ENCODE data around the gene PRCP. TPM values are rescaled to one million over a fixed set of nuclear protein-coding genes. Genes with fewer than 3 reads are reported as not detected.
A peak's percentile ranks its signal among the peaks of the same experiment; 100 is the strongest.

The PRCP gene
- polyA plus RNA-seq, 1 of the 3 experiments (the other 2 are of a cell fraction), result 65.0 TPM

DNA sequence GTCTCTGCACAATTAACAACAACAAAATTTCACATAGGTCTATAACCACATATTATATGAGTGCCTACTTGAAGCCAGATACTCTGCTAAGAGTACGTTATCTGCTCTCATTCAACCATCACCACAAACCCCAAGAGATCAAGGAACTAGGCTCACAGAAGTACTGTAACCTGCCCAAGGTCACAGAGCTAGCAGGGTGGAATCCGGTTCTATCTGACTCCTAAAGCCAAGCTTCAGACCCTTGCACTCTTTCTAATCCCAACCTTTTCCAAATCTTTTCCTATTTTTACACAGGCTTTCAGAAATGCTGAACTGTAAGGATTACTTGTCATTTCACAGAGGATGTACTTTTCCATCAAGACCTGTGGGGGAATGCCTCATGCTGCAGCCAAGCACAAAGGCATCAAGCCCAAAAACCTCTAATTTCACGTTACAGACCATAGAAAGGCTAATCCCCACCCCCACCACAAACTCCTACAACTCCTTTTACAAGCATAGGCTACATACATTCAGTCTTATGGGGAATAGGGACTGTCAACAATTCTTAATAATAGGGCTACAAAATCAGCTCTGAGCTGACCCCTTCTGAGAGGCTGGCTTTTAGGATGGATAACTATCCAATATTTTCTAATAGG, 927 bp downstream of the PRCP start:
- Histone ChIP-seq H3K4me1 (ENCODE audit: control insufficient read depth in 1 of 2, insufficient read depth in 2 of 2, low read depth in 1 of 2, low read length in 1 of 2) (peaks cover 0 to 24% of the 10 kb centered on the region in 2 experiments; a peak in 3 of 4 replicates), H3K4me2 (peak overlapping the region; percentile 87), H3K4me3 (ENCODE audit: low read depth in 2 of 2, low read length in 1 of 2) (peak overlapping the region; percentile 78 to 90), H3K27ac (ENCODE audit: low read depth in 2 of 2, low read length in 1 of 2) (no peak overlapping the region; a peak in 1 of 4 replicates), H3K9me2 (no peaks in the 10 kb centered on the region), H2AFZ (ENCODE audit: low read depth) (peak overlapping the region; percentile 87), H3K9ac (peak overlapping the region; percentile 81), H3K79me2 (ENCODE audit: insufficient read depth) (peaks cover 38% of the 10 kb centered on the region), H3F3A (replicated peaks; ENCODE audit: insufficient read depth) (no peaks in the 10 kb centered on the region), H3K9me3 (no peaks in the 10 kb centered on the region), H3K36me3 (replicated peaks in 1 of 2; ENCODE audit: control insufficient read depth in 1 of 2, insufficient read depth in 2 of 2, low read length in 1 of 2) (no peaks in the 10 kb centered on the region), H3K27me3 (ENCODE audit: insufficient read depth) (no peaks in the 10 kb centered on the region), H4K20me1 (ENCODE audit: insufficient read depth) (no peaks in the 10 kb centered on the region)
- POLR2A ChIA-PET, result no interaction called here
- CTCF ChIA-PET, result interaction anchor here (1.1 to 4.1 kb wide), 3 partner anchors 32 to 198 kb away, joined by 4 to 40 read pairs (median 23); no protein-coding TSS in a partner anchor
- TF ChIP-seq SIN3A (IDR thresholded peaks at IDR 0.05; ENCODE audit: borderline replicate concordance, low read depth, low read length), result no peak
- no peak for TF ChIP-seq TEAD4 (IDR thresholded peaks at IDR 0.05; ENCODE audit: borderline replicate concordance, insufficient read depth)
- WGBS (ENCODE audit: low lambda C conversion rate), result 66% methylated on average over 3 of the region's 3 CpGs
- DNase-seq, result no peak

GRCh38 chr11:82898241-82898640, 2.0 kb downstream of the PRCP start:
- TF ChIP-seq SMC3 (IDR thresholded peaks at IDR 0.05; ENCODE audit: low read depth, low read length) (no peak), NRF1 (IDR thresholded peaks at IDR 0.05; ENCODE audit: low read depth, low read length) (no peak), YY1 (IDR thresholded peaks at IDR 0.05; ENCODE audit: low read depth) (no peak), PBX3 (IDR thresholded peaks at IDR 0.05) (no peak), MXI1 (IDR thresholded peaks at IDR 0.05; ENCODE audit: low read depth, low read length) (no peak), GABPA (IDR thresholded peaks at IDR 0.05; ENCODE audit: low read depth) (no peak), RCOR1 (IDR thresholded peaks at IDR 0.05; ENCODE audit: low read length) (no peak)
- 57% methylated on average over 1 of the region's 1 CpG for WGBS (ENCODE audit: low lambda C conversion rate)
- Histone ChIP-seq H3K4me2 (no peak overlapping the region), H3K27ac (ENCODE audit: low read depth in 2 of 2, low read length in 1 of 2) (no peak overlapping the region), H3K9ac (no peak overlapping the region), H3F3A (replicated peaks; ENCODE audit: insufficient read depth) (no peaks in the 10 kb centered on the region), H3K79me2 (ENCODE audit: insufficient read depth) (peaks cover 29% of the 10 kb centered on the region), H3K27me3 (ENCODE audit: insufficient read depth) (no peaks in the 10 kb centered on the region), H3K4me3 (ENCODE audit: low read depth in 2 of 2, low read length in 1 of 2) (no peak overlapping the region), H2AFZ (ENCODE audit: low read depth) (no peak overlapping the region), H3K9me3 (no peaks in the 10 kb centered on the region), H3K9me2 (no peaks in the 10 kb centered on the region), H3K4me1 (ENCODE audit: control insufficient read depth in 1 of 2, insufficient read depth in 2 of 2, low read depth in 1 of 2, low read length in 1 of 2) (peaks cover 0 to 24% of the 10 kb centered on the region in 2 experiments; a peak in 3 of 4 replicates), H4K20me1 (ENCODE audit: insufficient read depth) (no peaks in the 10 kb centered on the region), H3K36me3 (replicated peaks in 1 of 2; ENCODE audit: control insufficient read depth in 1 of 2, insufficient read depth in 2 of 2, low read length in 1 of 2) (no peaks in the 10 kb centered on the region)
- ChIA-PET POLR2A (interaction anchor here (0.7 kb wide), 1 partner anchor 30 kb away, joined by 4 read pairs; no protein-coding TSS in a partner anchor), CTCF (interaction anchor here (0.8 to 4.1 kb wide), 3 partner anchors 31 to 197 kb away, joined by 4 to 23 read pairs (median 5); no protein-coding TSS in a partner anchor)
- DNase-seq, result no peak

DNA sequence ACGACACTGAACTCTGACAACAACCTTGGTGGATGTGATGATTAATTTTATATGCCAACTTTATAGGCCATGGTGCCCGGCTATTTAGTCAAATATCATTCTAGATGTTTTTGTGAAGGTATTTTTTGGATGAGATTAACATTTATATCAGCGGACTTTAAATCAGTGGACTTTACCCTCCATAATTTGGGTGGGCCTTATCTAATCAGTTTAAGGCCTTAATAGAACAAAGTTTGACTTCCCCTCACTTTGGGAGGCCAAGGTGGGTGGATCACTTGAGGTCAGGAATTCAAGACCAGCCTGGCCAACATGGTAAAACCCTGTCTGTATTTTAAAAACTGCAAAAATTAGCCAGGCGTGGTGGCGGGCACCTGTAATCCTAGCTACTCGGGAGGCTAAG, 4.0 kb downstream of the PRCP start:
- H3K27me3 ChIP-seq (ENCODE audit: insufficient read depth), result no peaks in the 10 kb centered on the region
- H2AFZ ChIP-seq (ENCODE audit: low read depth), result no peak overlapping the region
- no peak overlapping the region for H3K9ac ChIP-seq
- H4K20me1 ChIP-seq (ENCODE audit: insufficient read depth), result no peaks in the 10 kb centered on the region
- 92% methylated on average over 6 of the region's 6 CpGs for WGBS (ENCODE audit: low lambda C conversion rate)
- CTCF ChIA-PET, result interaction anchor here (1.0 kb wide), 1 partner anchor 29 kb away, joined by 6 read pairs; no protein-coding TSS in a partner anchor
- POLR2A ChIA-PET, result no interaction called here
- H3K36me3 ChIP-seq (replicated peaks in 1 of 2; ENCODE audit: control insufficient read depth in 1 of 2, insufficient read depth in 2 of 2, low read length in 1 of 2), result no peaks in the 10 kb centered on the region
- H3K9me3 ChIP-seq, result no peaks in the 10 kb centered on the region
- H3K79me2 ChIP-seq (ENCODE audit: insufficient read depth), result peaks cover 14% of the 10 kb centered on the region
- H3K4me1 ChIP-seq (ENCODE audit: control insufficient read depth in 1 of 2, insufficient read depth in 2 of 2, low read depth in 1 of 2, low read length in 1 of 2), result peaks cover 0 to 16% of the 10 kb centered on the region in 2 experiments; a peak in 3 of 4 replicates
- no peak overlapping the region for H3K4me2 ChIP-seq
- H3F3A ChIP-seq (replicated peaks; ENCODE audit: insufficient read depth), result no peaks in the 10 kb centered on the region
- 0 out of 2 replicates have a peak, but pooled peaks cover 3% of the 10 kb centered on the region for H3K9me2 ChIP-seq
- DNase-seq, result no peak
- no peak overlapping the region for H3K4me3 ChIP-seq (ENCODE audit: low read depth in 2 of 2, low read length in 1 of 2)
- H3K27ac ChIP-seq (ENCODE audit: low read depth in 2 of 2, low read length in 1 of 2), result no peak overlapping the region
- TF ChIP-seq NRF1 (IDR thresholded peaks at IDR 0.05; ENCODE audit: low read depth, low read length) (no peak), PBX3 (IDR thresholded peaks at IDR 0.05) (no peak), RCOR1 (IDR thresholded peaks at IDR 0.05; ENCODE audit: low read length) (no peak), GATA2 (CRISPR knock-in tag; IDR thresholded peaks at IDR 0.05) (no peak), IRF3 (IDR thresholded peaks at IDR 0.05; ENCODE audit: low read depth, low read length) (no peak), REST (IDR thresholded peaks at IDR 0.05; ENCODE audit: low read depth, low read length) (no peak), RXRA (IDR thresholded peaks at IDR 0.05; ENCODE audit: borderline replicate concordance, low read depth) (no peak)

Data from SK-N-SH (cell line).